Measurements from ENCODE around the gene TTC16. TPM values are rescaled to one million over a fixed set of nuclear protein-coding genes. Genes with fewer than 3 reads are reported as not detected.

The TTC16 gene
- total RNA-seq, 1 donor from 2014 or later: not detected

DNA sequence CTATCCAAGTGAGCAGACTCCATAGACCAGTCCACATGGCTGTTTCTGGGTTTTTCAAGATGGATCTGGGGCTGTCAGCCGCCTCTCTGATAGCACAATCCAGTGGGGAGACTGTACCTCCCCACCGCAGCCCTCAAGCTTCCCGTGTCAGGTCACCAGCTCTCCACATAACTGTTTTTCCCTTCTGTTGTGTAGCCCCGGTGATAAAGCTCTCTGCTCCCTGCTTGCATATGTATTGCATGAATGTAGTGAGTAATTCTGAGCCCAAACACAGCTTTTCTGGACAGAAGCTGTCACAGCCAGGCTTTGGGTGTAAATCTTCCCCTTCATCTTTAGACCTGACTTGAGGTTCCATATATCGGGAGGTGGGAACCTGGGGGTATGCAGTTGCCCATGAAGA is 32.2 kb upstream of the TTC16 start:
- intact Hi-C loops (cut with micrococcal nuclease): no loop called here
- no peak overlapping the region for H3K4me3 Mint-ChIP-seq
- ChIA-PET CTCF (no interaction called here), POLR2A (interaction anchor here (0.6 kb wide), 1 partner anchor 62 kb away, joined by 5 read pairs; no protein-coding TSS in a partner anchor)
- ATAC-seq (ENCODE audit: low read depth) (no peak), DNase-seq (no peak)
- no peak for TF ChIP-seq CTCF (IDR thresholded peaks at IDR 0.05)
- H3K9me3 Mint-ChIP-seq: no peaks in the 10 kb centered on the region
- no peaks in the 10 kb centered on the region for H3K4me1 Mint-ChIP-seq
- no peaks in the 10 kb centered on the region for H3K36me3 Mint-ChIP-seq (ENCODE audit: low read depth)
- peaks cover 12% of the 10 kb centered on the region for H3K27me3 Mint-ChIP-seq
- no peak overlapping the region for H3K27ac Mint-ChIP-seq

DNA sequence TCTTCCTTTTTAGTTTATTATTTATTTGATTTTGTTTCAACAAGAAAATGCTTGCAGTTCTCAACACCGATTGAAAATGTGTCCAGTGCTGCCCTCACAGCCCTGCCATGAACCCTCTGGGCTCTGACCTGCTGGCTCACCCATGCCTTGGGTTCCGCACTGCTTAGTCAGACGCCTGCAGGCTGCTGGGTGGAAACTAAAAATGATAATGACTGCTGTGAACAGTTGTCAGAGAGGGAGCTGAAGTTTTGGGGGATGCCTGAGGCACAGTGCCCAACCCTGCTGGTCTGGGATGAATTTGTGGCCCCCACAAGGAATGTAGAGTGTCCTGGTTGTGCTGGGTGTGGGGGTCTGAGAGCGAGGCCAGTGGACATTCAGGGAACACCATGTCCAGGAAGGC is 31.3 kb upstream of the TTC16 start:
- no peak for TF ChIP-seq CTCF (IDR thresholded peaks at IDR 0.05)
- Mint-ChIP-seq H3K36me3 (ENCODE audit: low read depth) (no peaks in the 10 kb centered on the region), H3K4me3 (no peak overlapping the region), H3K4me1 (no peaks in the 10 kb centered on the region), H3K27me3 (peaks cover 9% of the 10 kb centered on the region), H3K9me3 (no peaks in the 10 kb centered on the region), H3K27ac (no peak overlapping the region)
- DNase-seq (no peak), ATAC-seq (ENCODE audit: low read depth) (no peak)
- POLR2A ChIA-PET: no interaction called here
- intact Hi-C loops (cut with micrococcal nuclease): no loop called here
- CTCF ChIA-PET: interaction anchor here (0.6 kb wide), 1 partner anchor 430 kb away, joined by 3 read pairs; no protein-coding TSS in a partner anchor

GRCh38 chr9:127686461-127687393 is 29.2 kb upstream of the TTC16 start:
- no peaks in the 10 kb centered on the region for H3K27me3 Mint-ChIP-seq
- no peak for ATAC-seq (ENCODE audit: low read depth)
- no peak overlapping the region for H3K27ac Mint-ChIP-seq
- CTCF ChIA-PET: no interaction called here
- H3K4me1 Mint-ChIP-seq: no peaks in the 10 kb centered on the region
- DNase-seq: no peak
- no peak overlapping the region for H3K4me3 Mint-ChIP-seq
- POLR2A ChIA-PET: no interaction called here
- no peak for TF ChIP-seq CTCF (IDR thresholded peaks at IDR 0.05)
- intact Hi-C loops (cut with micrococcal nuclease): no loop called here
- no peaks in the 10 kb centered on the region for H3K9me3 Mint-ChIP-seq
- H3K36me3 Mint-ChIP-seq (ENCODE audit: low read depth): no peaks in the 10 kb centered on the region

GRCh38 chr9:127689329-127690000 is 26.4 kb upstream of the TTC16 start:
- Mint-ChIP-seq H3K27me3 (no peaks in the 10 kb centered on the region), H3K27ac (no peak overlapping the region), H3K4me1 (no peaks in the 10 kb centered on the region), H3K9me3 (no peaks in the 10 kb centered on the region), H3K36me3 (ENCODE audit: low read depth) (no peaks in the 10 kb centered on the region), H3K4me3 (no peak overlapping the region)
- TF ChIP-seq CTCF (IDR thresholded peaks at IDR 0.05): no peak
- ChIA-PET POLR2A (interaction anchor here (1.4 kb wide), 1 partner anchor 8 kb away, joined by 3 read pairs; no protein-coding TSS in a partner anchor), CTCF (no interaction called here)
- DNase-seq (no peak), ATAC-seq (ENCODE audit: low read depth) (no peak)
- intact Hi-C loops (cut with micrococcal nuclease): no loop called here

GRCh38 chr9:127690735-127691134 is 25.1 kb upstream of the TTC16 start:
- H3K36me3 Mint-ChIP-seq (ENCODE audit: low read depth): no peaks in the 10 kb centered on the region
- H3K4me3 Mint-ChIP-seq: no peak overlapping the region
- TF ChIP-seq CTCF (IDR thresholded peaks at IDR 0.05): no peak
- DNase-seq (no peak), ATAC-seq (ENCODE audit: low read depth) (no peak)
- intact Hi-C loops (cut with micrococcal nuclease): no loop called here
- no peak overlapping the region for H3K27ac Mint-ChIP-seq
- ChIA-PET CTCF (interaction anchor here (0.7 kb wide), 1 partner anchor 178 kb away, joined by 3 read pairs; no protein-coding TSS in a partner anchor), POLR2A (no interaction called here)
- no peaks in the 10 kb centered on the region for H3K9me3 Mint-ChIP-seq
- no peaks in the 10 kb centered on the region for H3K27me3 Mint-ChIP-seq
- H3K4me1 Mint-ChIP-seq: no peaks in the 10 kb centered on the region
